ENCODE results near the gene XIRP1.

The XIRP1 gene

DNA sequence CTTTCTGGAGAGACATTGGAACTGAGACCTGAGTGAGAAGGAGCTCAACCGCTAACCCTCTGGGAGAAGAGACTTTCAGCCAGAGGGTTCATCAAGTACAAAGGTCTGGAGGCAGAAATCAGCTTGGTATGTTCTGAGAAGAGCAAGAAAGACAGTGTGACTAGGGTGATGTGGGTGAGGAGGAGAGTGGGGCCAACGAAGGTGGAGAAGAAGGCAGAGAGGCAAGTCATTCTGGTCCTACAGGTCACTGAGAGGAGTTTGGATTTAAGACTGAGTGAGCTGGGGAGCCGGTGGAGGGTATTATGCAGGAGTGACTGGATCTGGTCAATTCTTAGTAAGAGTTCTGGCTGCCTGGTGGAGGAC, 12.2 kb downstream of the XIRP1 start:
- H3K27ac Mint-ChIP-seq: peak overlapping the region; percentile 75 to 87 (median 85)

DNA sequence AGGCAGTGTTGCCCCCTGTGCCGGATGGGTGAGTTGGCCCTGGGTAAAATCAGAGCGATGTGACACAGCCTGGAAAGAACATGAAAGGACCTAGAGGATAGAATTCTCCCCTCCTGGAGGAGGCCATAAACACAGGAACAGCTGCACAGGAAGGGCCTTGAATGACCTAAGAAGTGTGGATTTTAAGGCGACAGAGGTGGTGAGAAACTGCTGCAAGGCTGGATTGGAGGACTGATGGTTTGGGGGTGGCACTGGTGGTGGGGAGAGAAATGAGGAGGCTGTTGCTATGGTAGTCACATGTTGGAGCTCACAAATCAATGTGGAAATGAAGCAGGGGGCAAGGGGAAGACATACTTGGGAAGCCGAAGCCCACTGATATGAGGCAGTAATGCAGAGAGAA, 13.8 kb downstream of the XIRP1 start:
- peaks cover 3% of the 10 kb centered on the region for H3K9me3 Mint-ChIP-seq
- no peaks in the 10 kb centered on the region for H3K27me3 Mint-ChIP-seq (ENCODE audit: low read depth)
- TF ChIP-seq, protein P1, sequence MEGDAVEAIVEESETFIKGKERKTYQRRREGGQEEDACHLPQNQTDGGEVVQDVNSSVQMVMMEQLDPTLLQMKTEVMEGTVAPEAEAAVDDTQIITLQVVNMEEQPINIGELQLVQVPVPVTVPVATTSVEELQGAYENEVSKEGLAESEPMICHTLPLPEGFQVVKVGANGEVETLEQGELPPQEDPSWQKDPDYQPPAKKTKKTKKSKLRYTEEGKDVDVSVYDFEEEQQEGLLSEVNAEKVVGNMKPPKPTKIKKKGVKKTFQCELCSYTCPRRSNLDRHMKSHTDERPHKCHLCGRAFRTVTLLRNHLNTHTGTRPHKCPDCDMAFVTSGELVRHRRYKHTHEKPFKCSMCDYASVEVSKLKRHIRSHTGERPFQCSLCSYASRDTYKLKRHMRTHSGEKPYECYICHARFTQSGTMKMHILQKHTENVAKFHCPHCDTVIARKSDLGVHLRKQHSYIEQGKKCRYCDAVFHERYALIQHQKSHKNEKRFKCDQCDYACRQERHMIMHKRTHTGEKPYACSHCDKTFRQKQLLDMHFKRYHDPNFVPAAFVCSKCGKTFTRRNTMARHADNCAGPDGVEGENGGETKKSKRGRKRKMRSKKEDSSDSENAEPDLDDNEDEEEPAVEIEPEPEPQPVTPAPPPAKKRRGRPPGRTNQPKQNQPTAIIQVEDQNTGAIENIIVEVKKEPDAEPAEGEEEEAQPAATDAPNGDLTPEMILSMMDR (IDR thresholded peaks at IDR 0.05; ENCODE audit: unreplicated experiment in 3 of 3): no peak
- H3K4me3 Mint-ChIP-seq: peak overlapping the region; percentile 63 to 80 (median 63)
- H3K27ac Mint-ChIP-seq: peak overlapping the region; percentile 75 to 85 (median 82)
- H3K36me3 Mint-ChIP-seq (ENCODE audit: low read depth): no peaks in the 10 kb centered on the region
- H3K4me1 Mint-ChIP-seq: peaks cover 71% of the 10 kb centered on the region

More for the DNA sequence above, 12.2 kb downstream of the XIRP1 start:
- peak overlapping the region; percentile 81 to 82 (median 81) for H3K4me3 Mint-ChIP-seq
- H3K4me1 Mint-ChIP-seq: peaks cover 78% of the 10 kb centered on the region
- H3K9me3 Mint-ChIP-seq: no peaks in the 10 kb centered on the region
- no peaks in the 10 kb centered on the region for H3K36me3 Mint-ChIP-seq (ENCODE audit: low read depth)
- TF ChIP-seq, protein P1 (IDR thresholded peaks at IDR 0.05; ENCODE audit: unreplicated experiment in 3 of 3): no peak
- H3K27me3 Mint-ChIP-seq (ENCODE audit: low read depth): no peaks in the 10 kb centered on the region

DNA sequence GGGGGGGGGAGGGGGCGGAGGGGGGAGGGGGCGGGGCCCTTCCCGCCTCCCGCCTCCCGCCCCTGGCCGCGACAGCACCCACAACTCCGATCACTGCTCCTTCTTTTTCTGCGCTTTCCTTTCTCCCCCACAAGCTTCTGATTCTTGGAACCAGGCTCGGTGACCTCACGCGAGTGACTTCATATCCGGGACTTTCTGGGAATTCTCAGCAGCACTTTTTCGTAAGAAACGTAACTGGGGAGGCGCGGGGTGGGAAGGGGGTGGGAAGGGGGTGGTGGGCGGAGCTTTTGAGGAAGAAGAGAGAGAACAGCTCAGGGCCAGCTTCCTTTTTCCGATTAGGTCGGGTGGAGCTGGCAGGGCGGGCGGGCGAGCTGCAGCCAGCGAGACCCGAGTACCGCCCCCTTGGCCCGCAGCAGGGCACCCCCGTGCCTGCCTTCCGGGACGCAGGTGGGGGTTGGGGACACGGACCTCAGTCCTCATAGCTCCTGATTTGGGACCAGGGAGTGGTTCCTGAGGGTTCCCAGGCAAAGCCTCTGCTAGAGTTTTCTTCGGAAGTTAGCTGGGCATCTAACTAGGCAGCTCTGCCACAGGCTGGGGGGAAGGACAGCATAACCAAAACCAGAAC, 14.6 kb downstream of the XIRP1 start:
- TF ChIP-seq, protein P1 (IDR thresholded peaks at IDR 0.05; ENCODE audit: unreplicated experiment in 3 of 3): no peak
- Mint-ChIP-seq H3K4me1 (peaks cover 64% of the 10 kb centered on the region), H3K27ac (peak overlapping the region; percentile 93 to 97 (median 96)), H3K9me3 (peaks cover 6% of the 10 kb centered on the region), H3K36me3 (ENCODE audit: low read depth) (no peaks in the 10 kb centered on the region), H3K27me3 (ENCODE audit: low read depth) (no peaks in the 10 kb centered on the region), H3K4me3 (peak overlapping the region; percentile 75 to 83 (median 78))

DNA sequence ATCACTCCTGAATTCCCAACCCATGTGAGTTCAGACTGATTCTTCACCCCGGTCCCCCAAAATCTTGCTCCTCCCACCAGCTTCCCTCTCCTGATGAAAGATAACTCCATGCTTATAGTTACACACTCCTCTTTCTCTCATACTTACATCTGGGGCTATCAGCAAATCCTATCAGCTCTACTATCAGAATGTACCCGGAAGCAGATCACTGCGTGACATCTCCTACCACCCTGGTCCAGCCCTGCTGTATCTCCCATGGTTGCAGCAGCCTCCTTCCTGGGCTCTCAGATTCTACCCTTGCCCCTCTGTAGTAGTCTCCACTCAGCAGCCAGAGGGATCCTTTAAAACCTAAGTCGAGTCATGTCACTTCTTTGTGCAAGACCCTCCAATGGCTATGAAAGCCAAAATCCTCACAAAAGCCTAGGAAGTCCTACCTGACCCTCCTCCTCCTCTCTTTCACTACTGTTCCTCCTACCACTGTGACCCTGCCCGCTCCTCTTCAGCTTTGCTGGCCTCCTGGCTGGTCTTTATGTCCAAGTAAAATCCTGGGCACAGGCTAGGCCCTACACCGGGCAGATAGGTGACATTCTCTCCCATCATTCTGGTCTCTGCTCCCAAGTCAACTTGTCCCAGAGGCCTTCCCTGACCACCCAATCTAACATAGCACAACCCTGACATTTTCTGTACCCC, 16.2 kb downstream of the XIRP1 start:
- Mint-ChIP-seq H3K9me3 (peaks cover 6% of the 10 kb centered on the region), H3K4me3 (peak overlapping the region in 1 of 3 experiments; percentile 3), H3K36me3 (ENCODE audit: low read depth) (no peaks in the 10 kb centered on the region), H3K27me3 (ENCODE audit: low read depth) (no peaks in the 10 kb centered on the region), H3K4me1 (peaks cover 52% of the 10 kb centered on the region), H3K27ac (peak overlapping the region; percentile 93 to 97 (median 96))
- TF ChIP-seq, protein P1 (IDR thresholded peaks at IDR 0.05; ENCODE audit: unreplicated experiment in 3 of 3): no peak

DNA sequence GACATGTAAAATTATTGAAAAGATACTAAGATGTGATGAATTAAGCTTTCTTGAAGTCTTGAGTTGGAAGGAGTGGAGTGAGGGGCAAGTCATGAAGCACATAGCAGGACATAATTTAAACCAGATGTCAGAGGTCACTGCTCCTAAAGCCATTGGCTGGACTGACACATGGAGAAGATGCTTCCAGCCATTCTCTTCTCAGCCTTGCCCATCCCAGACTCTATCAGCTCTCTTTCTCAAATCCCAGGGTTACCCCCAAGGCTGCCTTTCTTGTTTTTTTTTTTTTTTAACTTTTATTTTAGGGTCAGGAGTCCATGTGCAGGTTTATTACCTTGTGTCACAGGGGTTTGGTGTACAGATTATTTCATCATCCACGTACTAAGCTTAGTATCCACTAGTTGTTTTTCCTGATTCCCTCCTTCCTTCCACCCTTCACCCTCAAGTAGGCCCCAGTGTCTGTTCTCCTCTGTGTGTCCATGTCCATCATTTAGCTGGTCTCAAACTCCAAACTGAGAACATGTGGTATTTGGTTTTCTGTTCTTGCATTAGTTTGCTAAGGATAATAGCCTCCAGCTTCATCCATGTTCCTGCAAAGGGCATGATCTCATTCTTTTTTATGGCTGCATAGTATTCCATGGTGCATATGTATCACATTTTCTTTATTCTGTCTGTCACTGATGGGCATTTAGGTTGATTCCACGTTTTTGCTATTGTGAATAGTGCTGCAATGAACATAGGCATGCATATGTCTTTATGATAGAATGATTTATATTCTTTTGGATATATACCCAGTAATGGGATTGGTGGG, 18.9 kb downstream of the XIRP1 start:
- Mint-ChIP-seq H3K36me3 (ENCODE audit: low read depth) (no peaks in the 10 kb centered on the region), H3K4me3 (no peak overlapping the region), H3K9me3 (peaks cover 6% of the 10 kb centered on the region), H3K27ac (peak overlapping the region in 1 of 3 experiments; percentile 60), H3K4me1 (peaks cover 30% of the 10 kb centered on the region), H3K27me3 (ENCODE audit: low read depth) (peaks cover 3% of the 10 kb centered on the region)
- TF ChIP-seq, protein P1 (IDR thresholded peaks at IDR 0.05; ENCODE audit: unreplicated experiment in 3 of 3): no peak
